ENCODE measurements around the gene ACRV1. TPM values are rescaled to one million over a fixed set of nuclear protein-coding genes. Genes with fewer than 3 reads are reported as not detected.

ACRV1 gene
- total RNA-seq, 1 experiment from 2014 or later = 0.26 TPM

- CTCF ChIA-PET = no interaction called here
- in situ Hi-C loops (cut with HindIII; ENCODE audit: low pct_unique_long_range_greater_than_20kb, low sequenced_read_pairs) = no loop called here
- no peaks in the 10 kb centered on the region for H3K27me3 ChIP-seq (ENCODE audit: control insufficient read depth, insufficient read depth, low read length)
- H3K9me3 ChIP-seq (ENCODE audit: control insufficient read depth, insufficient read depth, low read depth, low read length) = no peaks in the 10 kb centered on the region
- H3K27ac ChIP-seq (ENCODE audit: low read length) = no peak overlapping the region
- DNase-seq (ENCODE audit: low read depth, low spot score) = no peak
- H3K4me3 ChIP-seq (ENCODE audit: low read depth in 2 of 2, low read length in 2 of 2) = no peak overlapping the region
- no peaks in the 10 kb centered on the region for H3K36me3 ChIP-seq (ENCODE audit: control insufficient read depth, insufficient read depth, low read length)
- no TSS peak for BruUV-seq (replicated peaks)
- no peaks in the 10 kb centered on the region for H3K4me1 ChIP-seq (ENCODE audit: control insufficient read depth, insufficient read depth, low read length)
- intact Hi-C loops (cut with micrococcal nuclease; ENCODE audit: unreplicated experiment) = no loop called here
- POLR2A ChIA-PET = no interaction called here
- TF ChIP-seq SIN3A (IDR thresholded peaks at IDR 0.05; ENCODE audit: borderline replicate concordance, insufficient read depth, low read depth, low read length) (no peak), POLR2AphosphoS5 (IDR thresholded peaks at IDR 0.05; ENCODE audit: low read depth, low read length) (no peak), TCF7L2 (IDR thresholded peaks at IDR 0.05; ENCODE audit: low read depth, low read length) (no peak), REST (IDR thresholded peaks at IDR 0.05; ENCODE audit: insufficient read depth in 1 of 2, low read depth in 2 of 2, low read length in 1 of 2) (no peak), CTCF (IDR thresholded peaks at IDR 0.05) (no peak)
- no peak for ATAC-seq
These were observed 8.0 kb upstream of the ACRV1 start for GRCh38 chr11:125688632-125689031.

GRCh38 chr11:125688066-125688465, 7.4 kb upstream of the ACRV1 start:
- no peaks in the 10 kb centered on the region for H3K27me3 ChIP-seq (ENCODE audit: control insufficient read depth, insufficient read depth, low read length)
- in situ Hi-C loops (cut with HindIII; ENCODE audit: low pct_unique_long_range_greater_than_20kb, low sequenced_read_pairs) (no loop called here), intact Hi-C loops (cut with micrococcal nuclease; ENCODE audit: unreplicated experiment) (no loop called here)
- H3K36me3 ChIP-seq (ENCODE audit: control insufficient read depth, insufficient read depth, low read length) = no peaks in the 10 kb centered on the region
- ChIA-PET CTCF (interaction anchor here (1.0 kb wide), 1 partner anchor 15 kb away, joined by 8 read pairs; no protein-coding TSS in a partner anchor), POLR2A (no interaction called here)
- H3K27ac ChIP-seq (ENCODE audit: low read length) = no peak overlapping the region
- TF ChIP-seq REST (IDR thresholded peaks at IDR 0.05; ENCODE audit: insufficient read depth in 1 of 2, low read depth in 2 of 2, low read length in 1 of 2) = no peak
- no peak for TF ChIP-seq SIN3A (IDR thresholded peaks at IDR 0.05; ENCODE audit: borderline replicate concordance, insufficient read depth, low read depth, low read length)
- TF ChIP-seq CTCF (IDR thresholded peaks at IDR 0.05) = no peak
- TF ChIP-seq POLR2AphosphoS5 (IDR thresholded peaks at IDR 0.05; ENCODE audit: low read depth, low read length) = no peak
- TF ChIP-seq TCF7L2 (IDR thresholded peaks at IDR 0.05; ENCODE audit: low read depth, low read length) = no peak
- H3K4me1 ChIP-seq (ENCODE audit: control insufficient read depth, insufficient read depth, low read length) = no peaks in the 10 kb centered on the region
- BruUV-seq (replicated peaks) = no TSS peak
- DNase-seq (ENCODE audit: low read depth, low spot score) = no peak
- no peaks in the 10 kb centered on the region for H3K9me3 ChIP-seq (ENCODE audit: control insufficient read depth, insufficient read depth, low read depth, low read length)
- no peak for ATAC-seq
- H3K4me3 ChIP-seq (ENCODE audit: low read depth in 2 of 2, low read length in 2 of 2) = no peak overlapping the region
